ENCODE measurements around the gene CHI3L1. TPM values are rescaled to one million over a fixed set of nuclear protein-coding genes. Genes with fewer than 3 reads are reported as not detected.

Gene CHI3L1
- total RNA-seq, 1 donor, result 273 TPM

DNA sequence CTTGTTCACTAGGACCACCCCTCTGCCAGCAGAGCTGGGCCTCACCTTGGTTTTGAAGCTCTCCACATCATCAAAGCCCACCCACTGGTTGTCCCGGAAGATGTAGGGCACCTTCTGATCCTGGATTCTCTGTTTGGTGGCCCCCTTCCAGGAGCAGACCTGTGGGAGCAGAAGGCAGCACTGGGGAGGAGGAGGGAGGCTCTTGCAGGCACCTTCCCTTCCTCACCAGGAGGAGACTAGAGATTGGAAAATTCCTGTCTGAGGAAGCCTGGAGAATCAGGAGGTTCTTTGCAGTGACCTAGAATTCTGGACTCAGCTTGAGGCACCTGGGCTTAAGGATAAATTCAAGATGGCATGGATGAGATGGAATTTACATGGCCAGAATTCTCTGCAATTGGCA is 32.7 kb upstream of the CHI3L1 start:
- Histone ChIP-seq H3K4me1 (ENCODE audit: insufficient read depth, low read length) (peaks cover 6% of the 10 kb centered on the region), H3K27me3 (ENCODE audit: insufficient read depth, low read length) (peaks cover 48% of the 10 kb centered on the region), H4K20me1 (ENCODE audit: insufficient read depth, low read length) (no peaks in the 10 kb centered on the region), H3K27ac (ENCODE audit: low read depth, low read length) (no peak overlapping the region), H3K79me2 (ENCODE audit: insufficient read depth, low read length) (no peaks in the 10 kb centered on the region), H3K9me3 (ENCODE audit: low read depth, low read length) (no peaks in the 10 kb centered on the region), H2AFZ (ENCODE audit: low read length) (no peak overlapping the region), H3K4me2 (ENCODE audit: insufficient read depth, low read length) (no peak overlapping the region), H3K4me3 (ENCODE audit: insufficient read depth, low read length) (no peak overlapping the region), H3K36me3 (ENCODE audit: insufficient read depth, low read length) (no peaks in the 10 kb centered on the region)
- no peak for TF ChIP-seq CTCF (IDR thresholded peaks at IDR 0.05; ENCODE audit: extremely low read depth, low read depth, low read length)
- no peak for DNase-seq (ENCODE audit: insufficient read length, low spot score, missing footprints)

GRCh38 chr1:203217668-203218067 is 31.2 kb upstream of the CHI3L1 start:
- Histone ChIP-seq H3K36me3 (ENCODE audit: insufficient read depth, low read length) (no peaks in the 10 kb centered on the region), H3K4me3 (ENCODE audit: insufficient read depth, low read length) (no peak overlapping the region), H3K27ac (ENCODE audit: low read depth, low read length) (no peak overlapping the region), H3K27me3 (ENCODE audit: insufficient read depth, low read length) (peaks cover 33% of the 10 kb centered on the region), H2AFZ (ENCODE audit: low read length) (no peak overlapping the region), H4K20me1 (ENCODE audit: insufficient read depth, low read length) (no peaks in the 10 kb centered on the region), H3K4me2 (ENCODE audit: insufficient read depth, low read length) (no peak overlapping the region), H3K79me2 (ENCODE audit: insufficient read depth, low read length) (no peaks in the 10 kb centered on the region), H3K9me3 (ENCODE audit: low read depth, low read length) (no peaks in the 10 kb centered on the region), H3K4me1 (ENCODE audit: insufficient read depth, low read length) (peaks cover 6% of the 10 kb centered on the region)
- no peak for TF ChIP-seq CTCF (IDR thresholded peaks at IDR 0.05; ENCODE audit: extremely low read depth, low read depth, low read length)
- DNase-seq (ENCODE audit: insufficient read length, low spot score, missing footprints), result no peak

DNA sequence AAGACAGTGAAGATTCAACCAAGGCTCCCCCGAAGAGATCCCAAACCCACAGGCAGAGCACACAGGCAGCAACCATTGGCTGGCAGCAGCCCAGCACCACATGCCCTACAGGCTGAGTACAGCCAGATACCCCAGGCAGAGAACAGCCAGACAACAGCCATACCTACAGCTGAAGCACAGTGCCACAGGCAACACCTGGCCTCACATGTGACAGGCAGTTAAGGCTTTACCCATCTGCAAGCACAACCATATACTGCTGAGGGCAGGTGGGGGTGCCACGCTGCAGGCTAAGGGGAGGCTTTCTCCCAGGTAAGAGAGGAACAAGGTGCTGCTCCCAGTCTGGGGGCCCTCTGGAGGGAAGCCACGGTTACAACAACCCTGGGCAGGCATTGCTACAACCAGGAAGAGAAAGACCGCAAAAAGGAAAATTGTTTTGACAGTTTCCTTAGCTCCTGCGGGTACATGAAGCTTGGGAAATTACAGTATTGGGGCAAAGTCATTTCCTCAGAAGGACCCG is 30.7 kb upstream of the CHI3L1 start:
- Histone ChIP-seq H3K27me3 (ENCODE audit: insufficient read depth, low read length) (peaks cover 30% of the 10 kb centered on the region), H3K4me1 (ENCODE audit: insufficient read depth, low read length) (peaks cover 6% of the 10 kb centered on the region), H4K20me1 (ENCODE audit: insufficient read depth, low read length) (no peaks in the 10 kb centered on the region), H3K36me3 (ENCODE audit: insufficient read depth, low read length) (no peaks in the 10 kb centered on the region), H3K79me2 (ENCODE audit: insufficient read depth, low read length) (no peaks in the 10 kb centered on the region), H2AFZ (ENCODE audit: low read length) (no peak overlapping the region), H3K9me3 (ENCODE audit: low read depth, low read length) (no peaks in the 10 kb centered on the region), H3K27ac (ENCODE audit: low read depth, low read length) (no peak overlapping the region), H3K4me2 (ENCODE audit: insufficient read depth, low read length) (no peak overlapping the region), H3K4me3 (ENCODE audit: insufficient read depth, low read length) (no peak overlapping the region)
- TF ChIP-seq CTCF (IDR thresholded peaks at IDR 0.05; ENCODE audit: extremely low read depth, low read depth, low read length), result peak; percentile 16
- DNase-seq (ENCODE audit: insufficient read length, low spot score, missing footprints), result no peak

- DNase-seq (ENCODE audit: insufficient read length, low spot score, missing footprints), result peak; percentile 90
- Histone ChIP-seq H4K20me1 (ENCODE audit: insufficient read depth, low read length) (no peaks in the 10 kb centered on the region), H3K4me3 (ENCODE audit: insufficient read depth, low read length) (no peak overlapping the region)
These were observed 30.0 kb upstream of the CHI3L1 start for GRCh38 chr1:203216274-203217138.

More at GRCh38 chr1:203216274-203217138, 30.0 kb upstream of the CHI3L1 start:
- H3K27ac ChIP-seq (ENCODE audit: low read depth, low read length), result no peak overlapping the region
- H3K79me2 ChIP-seq (ENCODE audit: insufficient read depth, low read length), result no peaks in the 10 kb centered on the region
- peaks cover 6% of the 10 kb centered on the region for H3K4me1 ChIP-seq (ENCODE audit: insufficient read depth, low read length)
- H3K4me2 ChIP-seq (ENCODE audit: insufficient read depth, low read length), result no peak overlapping the region
- H3K9me3 ChIP-seq (ENCODE audit: low read depth, low read length), result no peaks in the 10 kb centered on the region
- no peaks in the 10 kb centered on the region for H3K36me3 ChIP-seq (ENCODE audit: insufficient read depth, low read length)
- H2AFZ ChIP-seq (ENCODE audit: low read length), result no peak overlapping the region
- TF ChIP-seq CTCF (IDR thresholded peaks at IDR 0.05; ENCODE audit: extremely low read depth, low read depth, low read length), result peak; percentile 75
- H3K27me3 ChIP-seq (ENCODE audit: insufficient read depth, low read length), result peaks cover 23% of the 10 kb centered on the region
